ENCODE results near the gene DZANK1. TPM values are rescaled to one million over a fixed set of nuclear protein-coding genes. Genes with fewer than 3 reads are reported as not detected.
A peak's percentile ranks its signal among the peaks of the same experiment; 100 is the strongest.

DZANK1 gene
- total RNA-seq, 4 donors from 2014 or later, result 0.92 to 5.2 (median 1.1) TPM

DNA sequence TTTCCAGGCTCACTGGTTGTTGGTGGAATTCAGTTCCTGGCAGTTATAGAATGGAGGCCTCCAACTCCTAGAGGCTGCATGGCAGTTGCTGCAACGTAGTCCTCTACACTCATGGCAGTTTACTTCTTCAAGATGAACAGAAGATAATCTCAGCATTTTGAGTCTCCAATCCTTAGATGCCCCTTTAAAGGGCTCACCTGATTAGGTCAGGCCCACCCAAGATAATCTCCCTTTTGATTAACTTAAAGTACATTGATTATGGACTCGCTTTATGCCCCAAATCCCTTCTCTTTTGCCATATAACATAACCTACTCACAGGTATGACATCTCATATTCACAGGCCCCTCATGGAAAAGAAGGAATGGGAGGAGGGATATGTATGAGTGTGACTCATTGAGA, 102.1 kb downstream of the DZANK1 start:
- no peaks in the 10 kb centered on the region for H3K36me3 ChIP-seq
- no peak for DNase-seq
- H3K27ac ChIP-seq, result no peak overlapping the region
- WGBS, 2 donors, result 68 to 83% methylated on average over 2 of the region's 2 CpGs
- TF ChIP-seq POLR2A (IDR thresholded peaks at IDR 0.05), result no peak
- TF ChIP-seq, protein P1, sequence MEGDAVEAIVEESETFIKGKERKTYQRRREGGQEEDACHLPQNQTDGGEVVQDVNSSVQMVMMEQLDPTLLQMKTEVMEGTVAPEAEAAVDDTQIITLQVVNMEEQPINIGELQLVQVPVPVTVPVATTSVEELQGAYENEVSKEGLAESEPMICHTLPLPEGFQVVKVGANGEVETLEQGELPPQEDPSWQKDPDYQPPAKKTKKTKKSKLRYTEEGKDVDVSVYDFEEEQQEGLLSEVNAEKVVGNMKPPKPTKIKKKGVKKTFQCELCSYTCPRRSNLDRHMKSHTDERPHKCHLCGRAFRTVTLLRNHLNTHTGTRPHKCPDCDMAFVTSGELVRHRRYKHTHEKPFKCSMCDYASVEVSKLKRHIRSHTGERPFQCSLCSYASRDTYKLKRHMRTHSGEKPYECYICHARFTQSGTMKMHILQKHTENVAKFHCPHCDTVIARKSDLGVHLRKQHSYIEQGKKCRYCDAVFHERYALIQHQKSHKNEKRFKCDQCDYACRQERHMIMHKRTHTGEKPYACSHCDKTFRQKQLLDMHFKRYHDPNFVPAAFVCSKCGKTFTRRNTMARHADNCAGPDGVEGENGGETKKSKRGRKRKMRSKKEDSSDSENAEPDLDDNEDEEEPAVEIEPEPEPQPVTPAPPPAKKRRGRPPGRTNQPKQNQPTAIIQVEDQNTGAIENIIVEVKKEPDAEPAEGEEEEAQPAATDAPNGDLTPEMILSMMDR (IDR thresholded peaks at IDR 0.05), result no peak
- intact Hi-C loops (cut with DNase I), result no loop called here
- peaks cover 0 to 13% (median 0%) of the 10 kb centered on the region in 3 donors for H3K4me1 ChIP-seq
- H3K27me3 ChIP-seq, result no peaks in the 10 kb centered on the region
- H3K4me3 ChIP-seq, result no peak overlapping the region
- H3K9me3 ChIP-seq, result no peaks in the 10 kb centered on the region

DNA sequence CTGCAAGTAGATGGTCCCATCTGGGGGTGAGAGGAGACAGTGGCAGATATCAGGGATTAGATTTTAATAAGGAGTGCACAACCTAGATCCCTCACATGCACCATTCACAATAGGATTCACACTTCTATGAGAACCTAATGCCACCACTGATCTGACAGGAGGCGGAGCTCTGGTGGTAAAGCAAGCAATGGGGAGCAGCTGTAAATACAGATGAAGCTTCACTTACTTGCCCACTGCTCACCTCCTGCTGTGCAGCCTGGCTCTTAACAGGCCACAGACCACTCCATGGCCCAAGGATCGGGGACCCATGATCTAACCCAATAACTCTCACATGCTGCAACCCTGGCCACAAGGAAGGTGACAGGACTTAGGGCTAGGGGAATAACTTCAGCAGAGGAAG, 103.1 kb downstream of the DZANK1 start:
- 80 to 86% methylated on average over 1 to 2 of the region's 2 CpGs for WGBS, 2 donors
- H3K4me1 ChIP-seq, result peaks cover 0 to 13% (median 0%) of the 10 kb centered on the region in 3 donors
- intact Hi-C loops (cut with DNase I), result no loop called here
- TF ChIP-seq POLR2A (IDR thresholded peaks at IDR 0.05), result no peak
- TF ChIP-seq, protein P1 (IDR thresholded peaks at IDR 0.05), result no peak
- no peaks in the 10 kb centered on the region for H3K27me3 ChIP-seq
- H3K36me3 ChIP-seq, result no peaks in the 10 kb centered on the region
- no peak overlapping the region for H3K4me3 ChIP-seq
- DNase-seq, result no peak
- H3K27ac ChIP-seq, result no peak overlapping the region
- H3K9me3 ChIP-seq, result no peaks in the 10 kb centered on the region

DNA sequence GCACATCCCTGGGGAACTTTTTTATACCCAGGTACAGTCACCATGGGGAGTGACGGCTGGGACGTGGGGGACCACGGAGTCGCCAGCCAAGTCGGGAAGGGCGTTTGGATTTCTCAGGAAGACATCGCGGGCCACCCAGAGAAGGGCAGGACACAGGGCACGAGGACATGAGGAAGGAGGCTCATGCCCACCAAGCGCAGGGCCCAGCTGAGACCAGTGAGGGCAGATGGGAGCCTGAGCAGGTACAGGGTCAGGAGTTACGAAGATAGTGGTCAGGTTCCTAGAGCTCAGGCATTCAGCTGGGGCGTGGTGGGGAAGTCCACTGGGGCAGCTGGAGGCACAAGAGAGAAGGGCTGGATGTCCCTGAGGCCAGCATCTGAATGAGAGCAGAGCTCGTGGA, 103.9 kb downstream of the DZANK1 start:
- H3K4me3 ChIP-seq, result no peak overlapping the region
- H3K4me1 ChIP-seq, result peaks cover 0 to 13% (median 0%) of the 10 kb centered on the region in 3 donors
- intact Hi-C loops (cut with DNase I), result no loop called here
- H3K36me3 ChIP-seq, result no peaks in the 10 kb centered on the region
- no peak for TF ChIP-seq POLR2A (IDR thresholded peaks at IDR 0.05)
- TF ChIP-seq, protein P1 (IDR thresholded peaks at IDR 0.05), result no peak
- no peak overlapping the region for H3K27ac ChIP-seq
- 87% methylated on average over 4 to 10 of the region's 13 CpGs for WGBS, 2 donors
- H3K9me3 ChIP-seq, result no peaks in the 10 kb centered on the region
- no peaks in the 10 kb centered on the region for H3K27me3 ChIP-seq
- DNase-seq, result no peak

DNA sequence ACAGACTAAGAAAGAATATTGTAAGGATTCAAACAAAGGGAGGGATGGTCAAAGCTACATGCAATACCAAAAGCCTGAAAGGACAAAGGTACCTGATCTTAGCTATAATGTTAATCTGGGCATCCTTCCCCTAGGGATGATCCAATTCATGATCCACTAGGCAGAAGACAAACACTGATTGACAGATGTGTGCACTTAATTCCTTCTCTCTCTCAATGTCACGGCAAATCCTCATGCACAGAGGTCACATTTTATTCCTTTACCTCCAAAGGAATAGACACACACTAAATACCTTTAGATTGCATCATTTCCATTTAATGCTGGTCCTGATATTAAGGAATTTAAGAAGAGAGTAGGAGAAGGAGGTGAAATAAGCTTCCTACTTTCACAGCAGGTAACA, 105.2 kb downstream of the DZANK1 start:
- DNase-seq, result no peak
- 81 to 87% methylated on average over 1 of the region's 1 CpG for WGBS, 2 donors
- Histone ChIP-seq H3K27ac (peak overlapping the region in 1 of 4 donors; percentile 5), H3K36me3 (no peaks in the 10 kb centered on the region), H3K4me3 (no peak overlapping the region), H3K9me3 (no peaks in the 10 kb centered on the region), H3K4me1 (peaks cover 0 to 13% (median 0%) of the 10 kb centered on the region in 3 donors), H3K27me3 (no peaks in the 10 kb centered on the region)
- TF ChIP-seq, protein P1 (IDR thresholded peaks at IDR 0.05), result no peak
- TF ChIP-seq POLR2A (IDR thresholded peaks at IDR 0.05), result no peak
- intact Hi-C loops (cut with DNase I), result no loop called here

DNA sequence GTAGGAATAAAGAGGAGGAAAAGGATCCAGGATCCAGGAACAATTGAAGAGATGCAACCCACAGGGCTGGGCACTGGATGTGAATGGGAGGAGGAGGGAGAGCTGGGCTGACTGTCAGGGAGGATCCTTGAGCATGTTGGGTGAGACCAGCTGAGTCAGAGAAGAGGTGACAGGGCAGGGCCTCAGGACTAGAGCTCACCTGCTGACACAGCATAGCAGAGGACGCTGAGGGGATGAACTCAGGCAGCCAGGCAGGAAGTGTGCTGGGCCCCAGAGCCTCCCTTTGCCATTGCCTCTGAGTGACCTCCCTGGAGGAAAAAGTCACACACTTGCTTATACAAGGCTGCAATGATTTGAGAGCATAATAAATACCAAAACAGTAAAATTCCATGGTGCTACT, 106.2 kb downstream of the DZANK1 start:
- TF ChIP-seq, protein P1 (IDR thresholded peaks at IDR 0.05), result no peak
- no peak for TF ChIP-seq POLR2A (IDR thresholded peaks at IDR 0.05)
- 33 to 50% methylated on average over 1 of the region's 1 CpG for WGBS, 2 donors

More for the DNA sequence above, 106.2 kb downstream of the DZANK1 start:
- intact Hi-C loops (cut with DNase I), result no loop called here
- H3K4me1 ChIP-seq, result peaks cover 0 to 13% (median 0%) of the 10 kb centered on the region in 3 donors
- no peaks in the 10 kb centered on the region for H3K27me3 ChIP-seq
- H3K9me3 ChIP-seq, result no peaks in the 10 kb centered on the region
- peak overlapping the region in 2 of 4 donors; percentile 22 to 55 for H3K27ac ChIP-seq
- no peaks in the 10 kb centered on the region for H3K36me3 ChIP-seq
- no peak for DNase-seq
- no peak overlapping the region for H3K4me3 ChIP-seq
